Activated CD8-positive, alpha-beta memory T cell treated with anti-CD3 and anti-CD28 coated beads, Interleukin-2, amount 50 U/mL, for 48 hours (primary cell): Measurements from ENCODE around the gene NME7.

Experiments
- DNase-seq: peaks from one replicate; pipeline ENCODE4 v3.0.0-alpha.2; 2020

Gene NME7

GRCh38 chr1:169103480-169103893 is 264.1 kb downstream of the NME7 start:
- no peak for DNase-seq

GRCh38 chr1:169103002-169103401 is 264.6 kb downstream of the NME7 start:
- no peak for DNase-seq

- no peak for DNase-seq
Observed at GRCh38 chr1:169102567-169102966, 265.0 kb downstream of the NME7 start.

- DNase-seq = no peak
Observed at GRCh38 chr1:169100651-169101088, 266.9 kb downstream of the NME7 start.

- no peak for DNase-seq
Observed at GRCh38 chr1:169100208-169100607, 267.4 kb downstream of the NME7 start.

GRCh38 chr1:169099561-169099960 is 268.0 kb downstream of the NME7 start:
- DNase-seq = no peak

- DNase-seq = no peak
Observed at GRCh38 chr1:169098380-169098779, 269.2 kb downstream of the NME7 start.

- DNase-seq = no peak
Observed at GRCh38 chr1:169094897-169095569, 272.6 kb downstream of the NME7 start.

- no peak for DNase-seq
Observed at GRCh38 chr1:169092399-169092798, 275.2 kb downstream of the NME7 start.

- no peak for DNase-seq
Observed at GRCh38 chr1:169091480-169091941, 276.1 kb downstream of the NME7 start.

GRCh38 chr1:169090900-169091311 is 276.7 kb downstream of the NME7 start:
- no peak for DNase-seq

- DNase-seq = no peak
Observed at GRCh38 chr1:169090308-169090899, 277.2 kb downstream of the NME7 start.

- DNase-seq = no peak
Observed at GRCh38 chr1:169089776-169090175, 277.8 kb downstream of the NME7 start.

- DNase-seq = no peak
Observed at GRCh38 chr1:169087876-169088275, 279.7 kb downstream of the NME7 start.

GRCh38 chr1:169086603-169087455 is 280.8 kb downstream of the NME7 start:
- no peak for DNase-seq

- no peak for DNase-seq
Observed at GRCh38 chr1:169085911-169086310, 281.7 kb downstream of the NME7 start.
